SIG-M5 treated with dmso at 0.1 percent for 504 hours (cell line): ENCODE measurements around the gene UNC5B.
"Not testable (repeated sequence)": the region's sequence is repeated elsewhere in the genome, so short reads cannot be mapped to it uniquely, and the experiment has no call there.

ENCODE experiments used
- DNase-seq: peaks from one replicate; lab custom pipeline; 2025; ENCODE audit not compliant: unreplicated experiment; lab: John Stamatoyannopoulos, UW

The UNC5B gene

GRCh38 chr10:71209352-71209715 is 3.0 kb upstream of the UNC5B start:
- DNase-seq, result no peak

GRCh38 chr10:71209731-71210541 is 2.4 kb upstream of the UNC5B start:
- no peak for DNase-seq

- no peak for DNase-seq
Measured at GRCh38 chr10:71210542-71210871, 1.9 kb upstream of the UNC5B start.

GRCh38 chr10:71211053-71211452 is 1.3 kb upstream of the UNC5B start:
- no peak for DNase-seq

GRCh38 chr10:71211775-71212317 is 524 bp upstream of the UNC5B start:
- DNase-seq, result no peak

- peak; percentile 25 for DNase-seq
Measured at GRCh38 chr10:71213127-71213621, 804 bp downstream of the UNC5B start.

GRCh38 chr10:71213761-71214440 is 1.5 kb downstream of the UNC5B start:
- DNase-seq, result no peak

GRCh38 chr10:71214641-71215559 is 2.5 kb downstream of the UNC5B start:
- no peak for DNase-seq

- DNase-seq, result no peak
Measured at GRCh38 chr10:71216363-71216695, 4.0 kb downstream of the UNC5B start.

GRCh38 chr10:71216751-71217265 is 4.4 kb downstream of the UNC5B start:
- no peak for DNase-seq

- no peak for DNase-seq
Measured at GRCh38 chr10:71217266-71218045, 5.1 kb downstream of the UNC5B start.

- no peak for DNase-seq
Measured at GRCh38 chr10:71218046-71218650, 5.8 kb downstream of the UNC5B start.

- no peak for DNase-seq
Measured at GRCh38 chr10:71218651-71219050, 6.3 kb downstream of the UNC5B start.

GRCh38 chr10:71219236-71219917 is 7.0 kb downstream of the UNC5B start:
- not testable (repeated sequence) for DNase-seq

GRCh38 chr10:71219918-71220688 is 7.7 kb downstream of the UNC5B start:
- no peak for DNase-seq

GRCh38 chr10:71220689-71221540 is 8.5 kb downstream of the UNC5B start:
- DNase-seq, result no peak

GRCh38 chr10:71221586-71222202 is 9.3 kb downstream of the UNC5B start:
- DNase-seq, result no peak
